Cerebellar cortex (tissue), 1 donor: ENCODE measurements around the gene SLC25A22.

ENCODE experiments used
- DNase-seq: peaks from one replicate; pipeline ENCODE4 v3.0.0-alpha.2; 2015; ENCODE audit warnings: low spot score

Gene SLC25A22

GRCh38 chr11:833849-834311 is 35.8 kb upstream of the SLC25A22 start:
- no peak for DNase-seq

DNA sequence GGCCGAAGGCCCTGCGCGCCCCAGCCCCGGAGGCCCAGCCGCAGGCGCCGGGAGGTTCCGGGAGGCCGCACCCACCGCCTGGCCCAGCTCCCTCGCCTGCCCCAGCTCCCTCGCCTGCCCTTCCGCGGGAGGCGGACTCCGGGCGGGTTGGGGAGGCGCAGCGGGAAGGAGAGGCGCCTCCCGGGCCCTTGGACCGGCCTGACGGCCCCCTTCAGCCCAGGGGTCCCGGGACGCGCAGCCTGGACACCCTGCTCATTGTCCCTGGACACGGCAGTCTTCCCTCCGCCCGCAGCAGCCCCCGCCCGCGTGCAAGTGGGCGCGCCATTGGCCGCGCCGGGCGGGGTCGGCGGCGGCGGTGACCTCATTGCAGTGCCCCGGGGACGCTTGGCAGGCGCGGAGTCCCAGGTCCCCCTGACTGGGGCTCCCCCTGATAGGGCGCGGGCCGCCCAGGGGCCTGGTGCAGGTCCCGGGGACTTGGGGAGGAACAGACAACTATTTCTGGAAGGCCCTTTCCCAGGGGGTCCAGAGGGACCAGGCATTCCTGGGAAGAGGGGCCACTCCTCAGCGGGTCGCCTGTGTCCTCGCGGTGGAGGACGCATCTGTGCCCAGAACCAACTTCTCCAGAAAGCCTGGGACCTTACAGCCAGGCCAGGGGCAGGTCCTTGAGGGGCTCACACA is 35.2 kb upstream of the SLC25A22 start:
- DNase-seq = no peak

- DNase-seq = no peak
Measured at GRCh38 chr11:832529-833113, 34.5 kb upstream of the SLC25A22 start, which contains the start of gene CD151. CD151 (plus strand) TSS chr11:832952; CDS start chr11:836070, 3,118 bp downstream.

GRCh38 chr11:831961-832528 is 34.0 kb upstream of the SLC25A22 start:
- no peak for DNase-seq

- DNase-seq = no peak
Measured at GRCh38 chr11:831118-831864, 33.2 kb upstream of the SLC25A22 start.

- peak; percentile 85 for DNase-seq
Measured at GRCh38 chr11:830295-831117, 32.4 kb upstream of the SLC25A22 start.

- DNase-seq = no peak
Measured at GRCh38 chr11:829847-830294, 31.8 kb upstream of the SLC25A22 start.

DNA sequence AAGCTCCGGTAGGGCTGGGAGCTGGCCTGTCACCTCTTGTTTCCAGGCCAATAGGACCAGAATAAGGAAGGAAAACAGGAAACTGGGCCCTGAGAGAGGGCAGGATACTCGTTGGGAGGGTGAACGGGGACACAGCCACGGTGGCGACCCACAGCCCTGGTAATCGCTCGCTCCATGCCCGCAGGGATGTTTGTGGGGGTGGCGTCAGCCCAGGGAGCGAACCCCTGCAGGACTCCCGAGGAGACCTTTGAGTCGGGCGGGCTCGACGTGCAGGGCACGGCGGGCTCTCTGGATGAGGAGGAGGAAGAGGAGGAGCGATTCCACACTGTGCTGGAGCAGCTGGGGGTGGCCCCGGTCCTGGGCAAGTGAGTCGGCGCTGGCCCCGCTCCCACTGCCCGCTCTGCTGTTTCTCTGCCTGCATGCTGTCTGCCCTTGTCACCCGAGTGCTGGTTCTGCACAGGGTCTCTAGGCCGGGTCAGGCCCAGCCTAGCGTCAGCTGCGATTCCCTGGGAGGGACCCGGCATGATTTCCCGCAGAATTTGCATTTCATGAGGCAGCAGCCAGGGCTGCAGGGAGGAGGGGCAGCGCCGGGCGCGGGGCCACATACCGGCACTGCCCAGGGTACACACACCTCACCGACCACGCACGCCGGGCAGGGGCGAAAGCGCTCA is 31.2 kb upstream of the SLC25A22 start:
- DNase-seq = no peak

DNA sequence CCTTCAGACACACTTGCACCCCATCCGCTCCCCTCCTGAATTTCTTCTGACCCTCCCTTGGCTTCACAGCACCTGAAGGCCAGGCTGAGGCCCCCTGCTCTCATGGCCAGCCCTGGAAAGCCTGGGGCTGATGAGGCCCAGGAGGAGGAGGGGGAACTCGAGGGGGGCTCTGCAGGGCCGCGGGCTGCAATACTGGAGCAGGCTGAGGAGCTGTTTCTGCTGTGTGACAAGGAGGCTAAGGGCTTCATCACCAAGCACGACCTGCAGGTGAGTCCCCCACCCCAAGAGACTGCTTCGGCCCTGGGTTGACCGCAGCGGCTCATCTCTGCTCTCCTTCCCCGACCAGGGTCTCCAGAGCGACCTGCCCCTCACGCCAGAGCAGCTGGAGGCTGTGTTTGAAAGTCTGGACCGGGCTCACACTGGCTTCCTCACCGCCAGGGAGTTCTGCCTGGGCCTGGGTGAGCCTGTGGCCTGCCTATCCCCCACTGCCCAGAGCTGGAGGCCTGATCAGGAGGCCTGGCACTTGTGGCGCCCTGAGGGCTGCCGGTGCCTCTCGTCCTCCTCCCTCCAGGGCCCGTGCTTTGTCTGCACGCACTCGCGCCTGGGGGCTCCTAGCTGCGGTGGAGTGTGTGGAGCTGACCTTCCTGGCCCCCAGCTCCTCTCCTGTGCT is 30.6 kb upstream of the SLC25A22 start:
- no peak for DNase-seq

- DNase-seq = no peak
Measured at GRCh38 chr11:827897-828192, 29.8 kb upstream of the SLC25A22 start, which contains the start of gene CRACR2B. CRACR2B (plus strand) TSS chr11:827919; CDS start chr11:828608, 689 bp downstream.

- DNase-seq = no peak
Measured at GRCh38 chr11:827146-827896, 29.2 kb upstream of the SLC25A22 start.

DNA sequence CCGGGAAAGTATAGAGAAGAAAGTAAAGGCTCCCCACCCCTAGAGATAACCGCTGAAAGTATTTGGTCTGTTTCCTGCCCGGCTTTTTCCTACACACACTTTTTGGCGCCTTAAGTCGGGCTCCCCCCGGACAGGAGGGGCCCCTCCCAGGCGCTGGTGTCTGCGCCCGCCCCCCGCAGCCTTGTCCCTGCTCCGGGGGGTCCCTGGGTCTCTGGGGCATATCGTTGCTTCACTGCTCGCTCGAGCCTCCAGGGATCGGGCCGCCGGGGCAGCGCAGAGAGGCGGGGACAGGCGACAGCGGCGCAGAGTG is 28.7 kb upstream of the SLC25A22 start:
- DNase-seq = no peak

GRCh38 chr11:826227-826621 is 28.1 kb upstream of the SLC25A22 start:
- DNase-seq = no peak

- no peak for DNase-seq
Measured at GRCh38 chr11:825366-826226, 27.5 kb upstream of the SLC25A22 start.

- DNase-seq = no peak
Measured at GRCh38 chr11:824942-825341, 26.9 kb upstream of the SLC25A22 start.

DNA sequence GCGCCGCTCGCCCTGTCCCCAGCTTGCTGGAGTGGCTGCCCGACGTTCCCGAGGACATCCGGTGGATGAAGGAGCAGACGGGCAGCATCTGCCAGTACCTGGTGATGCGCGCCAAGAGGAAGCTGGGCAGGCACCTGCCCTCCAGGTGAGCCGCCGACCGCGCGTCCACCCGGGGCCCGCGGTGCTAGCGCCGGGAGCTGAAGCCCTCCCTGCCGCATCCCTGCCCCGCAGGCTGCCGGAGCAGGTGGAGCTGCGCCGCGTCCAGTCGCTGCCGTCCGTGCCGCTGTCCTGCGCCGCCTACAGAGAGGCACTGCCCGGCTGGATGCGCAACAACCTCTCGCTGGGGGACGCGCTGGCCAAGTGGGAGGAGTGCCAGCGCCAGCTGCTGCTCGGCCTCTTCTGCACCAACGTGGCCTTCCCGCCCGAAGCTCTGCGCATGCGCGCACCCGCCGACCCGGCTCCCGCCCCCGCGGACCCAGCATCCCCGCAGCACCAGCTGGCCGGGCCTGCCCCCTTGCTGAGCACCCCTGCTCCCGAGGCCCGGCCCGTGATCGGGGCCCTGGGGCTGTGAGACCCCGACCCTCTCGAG is 26.3 kb upstream of the SLC25A22 start:
- DNase-seq = no peak

DNA sequence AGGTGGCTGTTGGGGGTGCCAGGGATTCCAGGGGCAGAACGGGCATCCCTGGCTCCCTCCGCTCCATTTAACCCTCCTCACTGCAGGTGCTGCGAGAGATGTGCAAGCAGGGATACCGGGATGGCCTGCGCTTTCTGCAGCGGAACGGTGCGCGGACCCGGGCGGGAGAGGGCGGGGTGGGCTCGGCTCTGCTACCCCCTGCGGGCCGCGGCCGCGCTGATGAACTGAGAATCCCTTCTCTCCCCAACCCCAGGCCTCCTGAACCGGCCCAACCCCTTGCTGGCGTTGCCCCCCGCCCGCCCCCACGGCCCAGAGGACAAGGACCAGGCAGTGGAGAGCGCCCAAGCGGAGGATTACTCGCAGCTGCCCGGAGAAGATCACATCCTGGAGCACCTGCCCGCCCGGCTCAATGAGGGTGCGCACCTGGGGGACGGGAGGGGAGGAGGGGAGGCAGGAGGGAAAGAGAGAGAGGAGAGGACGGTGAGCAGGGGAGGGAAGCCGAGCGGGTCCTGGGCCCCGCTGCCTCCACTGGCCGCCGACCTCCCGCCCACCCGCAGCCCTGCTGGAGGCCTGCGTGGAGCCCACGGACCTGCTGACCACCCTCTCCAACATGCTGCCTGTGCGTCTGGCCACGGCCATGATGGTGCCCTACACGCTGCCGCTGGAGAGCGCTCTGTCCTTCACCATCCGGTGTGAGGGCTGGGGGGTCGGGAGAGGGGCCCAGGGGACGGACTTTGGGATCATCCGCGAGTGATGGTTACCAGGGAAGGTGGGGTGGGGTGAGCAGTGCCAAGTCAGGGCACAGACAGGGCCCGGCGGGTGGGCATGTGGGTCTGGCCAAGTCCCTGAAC is 25.6 kb upstream of the SLC25A22 start:
- no peak for DNase-seq
